HuH-7.5 (cell line): ENCODE measurements around the gene PARP4.
A peak's percentile ranks its signal among the peaks of the same experiment; 100 is the strongest.
"Not testable (repeated sequence)": the region's sequence is repeated elsewhere in the genome, so short reads cannot be mapped to it uniquely, and the experiment has no call there.

Experiments
- DNase-seq: peaks from one replicate; pipeline ENCODE4 v3.0.0; 2011; ENCODE audit warnings: low spot score

PARP4 gene

GRCh38 chr13:24512197-24512907 lies at the start of gene PARP4:
Gene PARP4 (minus strand): TSS chr13:24512778. CDS start chr13:24503776, 9,002 bp downstream.
- DNase-seq, result peak; percentile 74

GRCh38 chr13:24560579-24561187 lies 48.1 kb upstream of the PARP4 start:
- not testable (repeated sequence) for DNase-seq

- DNase-seq, result not testable (repeated sequence)
These were observed 47.0 kb upstream of the PARP4 start for GRCh38 chr13:24559431-24560218.

GRCh38 chr13:24557081-24557480 lies 44.5 kb upstream of the PARP4 start:
- no peak for DNase-seq

GRCh38 chr13:24553892-24554291 lies 41.3 kb upstream of the PARP4 start:
- DNase-seq, result not testable (repeated sequence)

GRCh38 chr13:24541476-24542352 lies 29.1 kb upstream of the PARP4 start:
- not testable (repeated sequence) for DNase-seq

- DNase-seq, result no peak
These were observed 28.5 kb upstream of the PARP4 start for GRCh38 chr13:24541127-24541475.

GRCh38 chr13:24540236-24541126 lies 27.9 kb upstream of the PARP4 start:
- DNase-seq, result no peak

- DNase-seq, result no peak
These were observed 27.1 kb upstream of the PARP4 start for GRCh38 chr13:24539500-24540165.

GRCh38 chr13:24529478-24529877 lies 16.9 kb upstream of the PARP4 start:
- no peak for DNase-seq

GRCh38 chr13:24528816-24529398 lies 16.3 kb upstream of the PARP4 start:
- no peak for DNase-seq

GRCh38 chr13:24527266-24527775 lies 14.7 kb upstream of the PARP4 start:
- no peak for DNase-seq

- DNase-seq, result no peak
These were observed 8.2 kb upstream of the PARP4 start for GRCh38 chr13:24520733-24521132.

- DNase-seq, result no peak
These were observed 4.3 kb upstream of the PARP4 start for GRCh38 chr13:24516919-24517318.

- DNase-seq, result no peak
These were observed 283 bp upstream of the PARP4 start for GRCh38 chr13:24512908-24513213.

GRCh38 chr13:24511816-24512196 lies 772 bp downstream of the PARP4 start:
- DNase-seq, result no peak

GRCh38 chr13:24511019-24511815 lies 1.4 kb downstream of the PARP4 start:
- DNase-seq, result peak; percentile 15

- DNase-seq, result no peak
These were observed 5.8 kb downstream of the PARP4 start for GRCh38 chr13:24506698-24507335.

GRCh38 chr13:24506283-24506682 lies 6.3 kb downstream of the PARP4 start:
- not testable (repeated sequence) for DNase-seq
